Activated T-helper 9 cell treated with anti-CD3 and anti-CD28 coated beads, Interleukin-2, amount 50 U/mL, for 16 hours (primary cell): ENCODE measurements around the gene HHLA2.
"Not testable (repeated sequence)": the region's sequence is repeated elsewhere in the genome, so short reads cannot be mapped to it uniquely, and the experiment has no call there.

Experiments used
- DNase-seq: peaks from one replicate; pipeline ENCODE4 v3.0.0-alpha.2; 2020; ENCODE audit warnings: low read depth

HHLA2 gene

GRCh38 chr3:108342837-108343486 is 46.6 kb downstream of the HHLA2 start:
- no peak for DNase-seq

DNA sequence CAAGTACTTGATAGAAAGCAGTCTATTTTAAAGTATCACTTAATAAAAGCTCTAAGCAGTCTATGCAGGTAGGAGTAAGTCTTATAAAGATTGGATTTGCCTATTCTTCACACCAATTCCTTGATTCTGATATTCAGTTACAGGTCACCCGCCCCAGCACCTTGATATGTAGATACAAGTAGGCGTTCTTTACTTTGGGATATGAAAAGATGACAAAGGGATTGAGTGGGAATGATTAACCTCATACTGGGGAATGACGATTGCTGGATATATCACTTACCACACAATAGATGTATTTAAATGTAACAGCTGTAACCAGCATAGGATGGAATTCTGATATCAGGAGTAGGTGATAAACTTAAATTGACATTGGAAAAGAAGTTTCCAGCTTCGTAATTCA is 47.1 kb downstream of the HHLA2 start:
- no peak for DNase-seq

GRCh38 chr3:108345492-108346205 is 49.3 kb downstream of the HHLA2 start:
- DNase-seq = no peak

DNA sequence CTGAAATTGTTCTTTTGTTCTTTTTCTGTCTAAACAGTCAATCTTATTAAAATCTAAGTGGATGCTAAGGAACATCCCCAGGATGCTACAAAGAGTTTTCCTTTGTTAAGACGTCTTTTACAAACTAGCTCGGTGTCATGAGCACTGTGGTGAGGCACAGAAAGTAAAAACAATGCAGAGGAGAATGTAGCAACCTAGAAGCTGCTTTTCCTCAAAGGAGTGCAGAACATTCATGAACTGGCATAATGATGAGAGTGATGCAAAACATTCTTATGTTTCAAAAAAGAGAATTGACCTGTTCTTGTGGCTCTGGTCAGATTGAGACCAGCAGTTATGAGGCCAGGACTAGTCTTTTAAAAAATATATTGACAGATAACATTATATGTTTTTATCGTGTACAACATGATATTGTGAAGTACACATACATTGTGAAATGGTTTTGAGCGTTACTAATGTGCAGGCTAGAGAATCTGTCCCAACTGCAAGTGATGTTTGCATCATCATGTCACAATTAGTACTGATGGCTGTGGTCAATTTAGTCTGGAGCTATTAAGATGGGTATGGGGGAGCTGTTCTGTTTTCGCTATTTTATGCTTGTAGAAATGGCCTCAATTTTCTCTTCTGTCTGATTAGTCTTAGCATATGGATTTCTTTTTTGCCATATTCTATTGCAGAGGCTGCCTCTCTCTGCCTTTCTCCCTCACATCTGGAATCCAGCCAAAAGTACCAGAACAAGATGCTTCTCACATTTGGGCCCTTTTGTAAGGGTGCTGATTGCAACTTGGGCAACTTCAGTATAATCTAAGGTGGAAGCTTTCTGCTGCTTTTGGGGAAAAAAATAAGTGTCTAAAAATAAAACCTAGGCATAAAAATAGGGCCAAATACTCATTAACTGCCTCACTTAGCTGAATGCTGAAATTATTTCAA is 50.2 kb downstream of the HHLA2 start:
- no peak for DNase-seq

- DNase-seq = no peak
These were observed 55.8 kb downstream of the HHLA2 start for GRCh38 chr3:108352176-108352575.

DNA sequence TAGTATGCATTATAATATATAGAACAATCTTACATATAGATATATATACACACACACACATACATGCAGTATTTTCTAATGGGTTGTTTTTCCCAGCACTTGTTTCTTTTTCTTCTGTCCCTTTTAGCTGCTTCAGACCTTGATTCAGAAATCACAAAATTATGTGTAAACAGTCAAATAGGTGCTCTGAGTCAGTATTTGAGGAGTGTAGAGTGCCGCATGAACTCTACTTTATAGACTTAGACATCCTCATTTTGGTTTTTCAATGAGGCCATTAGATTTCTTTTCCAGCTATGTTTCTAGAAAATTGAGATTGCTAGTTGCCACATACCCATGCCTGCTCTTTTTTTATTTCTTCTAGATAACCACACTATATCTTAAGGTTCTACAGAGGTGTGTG is 58.2 kb downstream of the HHLA2 start:
- no peak for DNase-seq

DNA sequence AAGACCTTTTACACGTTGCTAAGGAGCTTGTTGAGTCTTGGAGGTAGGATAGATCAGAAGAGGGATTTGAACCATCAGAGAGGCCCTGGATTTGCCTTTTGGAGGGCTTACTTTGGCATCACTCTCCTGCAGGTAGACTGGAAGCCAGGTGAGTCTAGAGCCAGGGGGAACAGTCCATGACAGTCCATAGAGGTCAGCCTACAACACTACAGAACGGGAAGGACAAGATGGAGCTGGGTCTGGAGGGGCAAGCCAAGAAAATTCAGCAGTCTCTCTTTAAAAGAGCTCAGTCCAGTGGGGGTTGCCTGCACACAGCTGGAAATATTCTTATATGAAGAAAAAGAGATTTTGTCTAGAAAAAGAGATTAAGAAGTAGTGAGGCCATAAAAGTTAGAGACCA is 60.7 kb downstream of the HHLA2 start:
- DNase-seq = no peak

DNA sequence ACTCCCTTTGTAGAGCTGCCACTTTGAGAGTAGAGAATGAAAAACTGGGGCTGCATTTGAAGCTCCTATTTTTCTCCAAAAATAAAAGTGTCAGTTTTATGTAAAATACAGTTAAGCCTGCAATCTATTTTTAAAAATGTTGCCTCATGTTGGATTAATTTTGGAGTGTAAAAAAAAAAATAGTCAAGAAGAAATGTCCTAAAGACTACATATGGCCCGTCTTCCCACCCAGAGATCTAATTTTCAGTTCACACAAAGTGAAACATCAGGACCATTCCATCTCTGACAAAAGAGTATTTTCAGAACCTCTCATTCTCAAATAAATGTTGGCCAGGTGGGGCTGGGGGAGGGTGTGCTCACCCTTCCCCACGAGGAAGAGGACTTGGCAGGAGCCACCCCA is 62.7 kb downstream of the HHLA2 start:
- no peak for DNase-seq

DNA sequence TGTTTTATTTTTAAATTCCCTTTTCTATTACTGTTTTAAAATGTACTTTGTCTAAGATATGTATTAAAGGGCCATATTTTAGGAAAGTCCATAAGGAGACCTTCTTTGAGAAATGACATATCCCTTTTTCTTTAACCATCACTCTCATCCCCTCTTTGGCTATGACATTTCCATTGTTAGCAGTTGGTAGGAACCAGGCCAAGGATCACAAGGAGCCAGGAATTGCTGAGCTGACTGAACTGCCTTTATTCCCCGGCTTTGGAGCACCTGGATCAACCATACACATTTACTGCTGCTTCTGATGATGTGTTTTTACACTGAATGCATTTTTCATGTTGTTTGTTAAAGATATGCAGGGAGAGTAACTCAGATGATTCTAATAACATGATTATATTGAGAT is 79.7 kb downstream of the HHLA2 start:
- no peak for DNase-seq

- no peak for DNase-seq
These were observed 81.0 kb downstream of the HHLA2 start for GRCh38 chr3:108377384-108377783.

- no peak for DNase-seq
These were observed 82.0 kb downstream of the HHLA2 start for GRCh38 chr3:108378153-108378951.

DNA sequence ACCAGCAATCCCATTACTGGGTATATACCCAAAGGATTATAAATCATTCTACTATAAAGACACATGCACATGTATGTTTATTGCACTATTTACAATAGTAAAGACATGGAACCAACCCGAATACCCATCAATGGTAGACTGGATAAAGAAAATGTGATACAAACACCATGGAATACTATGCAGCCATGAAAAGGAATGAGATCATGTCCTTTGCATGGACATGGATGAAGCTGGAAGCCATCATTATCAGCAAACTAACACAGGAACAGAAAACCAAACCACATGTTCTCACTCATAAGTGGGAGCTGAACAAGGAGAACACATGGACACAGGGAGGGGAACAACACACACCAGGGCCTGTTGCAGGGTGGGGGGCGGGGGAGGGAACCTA is 82.6 kb downstream of the HHLA2 start:
- not testable (repeated sequence) for DNase-seq

- DNase-seq = no peak
These were observed 83.9 kb downstream of the HHLA2 start for GRCh38 chr3:108380128-108380795.

GRCh38 chr3:108381529-108382140 is 85.3 kb downstream of the HHLA2 start:
- no peak for DNase-seq

- no peak for DNase-seq
These were observed 87.0 kb downstream of the HHLA2 start for GRCh38 chr3:108383306-108383705.

DNA sequence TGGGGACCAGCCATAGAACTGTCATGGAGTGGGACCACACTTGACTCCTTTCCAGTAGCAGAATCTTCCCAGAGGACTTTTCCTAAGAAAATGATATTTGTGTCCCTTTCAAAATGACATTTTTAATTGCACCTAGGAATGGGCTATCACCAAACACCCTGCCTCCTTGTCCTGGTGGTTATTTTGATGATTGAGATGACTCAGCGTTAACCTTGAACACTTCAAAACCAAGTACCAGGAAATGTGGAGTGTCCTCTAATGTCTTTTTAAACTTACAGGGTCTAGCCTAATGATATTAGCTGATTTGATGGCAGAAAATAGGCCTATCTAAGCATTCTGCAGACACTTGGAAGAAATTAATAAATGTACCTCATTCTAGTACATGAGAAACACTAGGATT is 90.7 kb downstream of the HHLA2 start:
- DNase-seq = no peak

DNA sequence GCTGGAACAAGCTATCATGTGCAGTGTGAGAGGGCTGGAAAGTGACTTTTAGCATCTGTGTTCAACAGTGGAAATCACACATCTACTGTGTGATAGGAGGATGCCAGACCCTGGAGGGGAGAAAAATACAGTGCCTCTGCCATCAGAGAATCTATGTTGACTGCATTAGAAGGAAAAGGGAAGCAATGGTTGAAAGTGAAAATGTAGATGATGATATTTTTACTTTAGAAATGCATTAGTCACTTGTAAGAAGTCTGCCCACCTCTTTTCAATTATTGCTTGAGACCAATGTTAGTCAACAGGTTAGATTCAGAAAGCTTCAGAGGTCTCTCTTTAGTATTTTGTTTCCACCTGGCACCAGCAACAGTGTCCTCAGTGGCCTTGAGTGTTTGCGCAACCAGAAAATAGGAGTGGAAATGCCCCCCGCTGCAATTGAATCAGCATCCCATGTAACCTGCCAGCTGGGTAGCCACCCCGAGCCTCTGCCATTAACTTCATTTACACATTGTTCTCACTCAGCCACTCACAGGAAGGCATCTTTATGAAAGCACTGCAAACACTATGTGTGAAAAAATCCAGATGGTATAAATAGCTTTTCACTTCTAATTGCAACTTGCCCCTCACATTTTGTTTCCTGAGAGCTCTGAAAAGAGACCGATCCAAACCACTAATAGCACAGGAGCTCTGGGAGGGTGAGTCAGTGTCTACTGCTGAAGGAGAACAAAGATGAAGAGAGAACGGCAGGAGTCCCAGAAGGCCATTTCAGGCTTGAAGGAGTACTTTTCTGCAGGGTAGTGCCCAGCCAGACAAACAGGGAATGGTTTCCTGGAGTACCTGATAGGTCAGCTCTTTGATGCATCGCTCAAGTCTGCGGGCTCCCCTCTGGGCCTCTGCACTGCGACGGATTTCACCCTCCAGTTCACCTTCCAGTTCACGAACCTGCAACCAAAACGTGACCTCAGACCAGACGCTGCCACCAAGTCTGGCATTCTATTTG is 92.1 kb downstream of the HHLA2 start:
- DNase-seq = no peak

- DNase-seq = no peak
These were observed 93.0 kb downstream of the HHLA2 start for GRCh38 chr3:108389372-108389771.

- DNase-seq = no peak
These were observed 95.7 kb downstream of the HHLA2 start for GRCh38 chr3:108391917-108392593.
